ENCODE measurements around the gene NXPH1. TPM values are rescaled to one million over a fixed set of nuclear protein-coding genes. Genes with fewer than 3 reads are reported as not detected.

Gene NXPH1
- total RNA-seq, 1 experiment from 2014 or later = not detected

DNA sequence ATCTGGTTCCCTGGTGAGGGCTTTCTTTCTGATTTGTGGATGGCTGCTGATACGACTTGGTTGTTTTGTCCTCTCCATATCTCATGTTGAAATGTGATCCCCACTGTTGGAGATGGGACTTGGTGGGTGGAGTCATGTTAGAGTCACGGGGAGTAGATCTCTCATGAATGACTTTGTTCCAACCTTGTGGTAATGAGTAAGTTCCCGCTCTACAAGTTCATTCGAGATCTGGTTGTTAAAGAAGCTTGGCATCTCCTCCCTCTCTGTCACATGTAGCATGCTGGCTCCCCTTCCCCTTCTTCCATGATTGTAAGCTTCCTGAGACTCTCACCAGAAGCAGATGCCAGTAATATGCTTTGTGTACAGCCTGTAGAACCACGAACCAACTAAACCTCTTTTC, 37.1 kb upstream of the NXPH1 start:
- no peak overlapping the region for H3K27ac Mint-ChIP-seq (ENCODE audit: unreplicated experiment)
- peaks cover 8% of the 10 kb centered on the region for H3K27me3 Mint-ChIP-seq (ENCODE audit: unreplicated experiment)
- intact Hi-C loops (cut with micrococcal nuclease; ENCODE audit: unreplicated experiment) = no loop called here
- H3K4me1 Mint-ChIP-seq (ENCODE audit: low read depth, unreplicated experiment) = no peaks in the 10 kb centered on the region
- H3K9me3 Mint-ChIP-seq (ENCODE audit: low read depth, unreplicated experiment) = peaks cover 3% of the 10 kb centered on the region
- TF ChIP-seq, protein P1, sequence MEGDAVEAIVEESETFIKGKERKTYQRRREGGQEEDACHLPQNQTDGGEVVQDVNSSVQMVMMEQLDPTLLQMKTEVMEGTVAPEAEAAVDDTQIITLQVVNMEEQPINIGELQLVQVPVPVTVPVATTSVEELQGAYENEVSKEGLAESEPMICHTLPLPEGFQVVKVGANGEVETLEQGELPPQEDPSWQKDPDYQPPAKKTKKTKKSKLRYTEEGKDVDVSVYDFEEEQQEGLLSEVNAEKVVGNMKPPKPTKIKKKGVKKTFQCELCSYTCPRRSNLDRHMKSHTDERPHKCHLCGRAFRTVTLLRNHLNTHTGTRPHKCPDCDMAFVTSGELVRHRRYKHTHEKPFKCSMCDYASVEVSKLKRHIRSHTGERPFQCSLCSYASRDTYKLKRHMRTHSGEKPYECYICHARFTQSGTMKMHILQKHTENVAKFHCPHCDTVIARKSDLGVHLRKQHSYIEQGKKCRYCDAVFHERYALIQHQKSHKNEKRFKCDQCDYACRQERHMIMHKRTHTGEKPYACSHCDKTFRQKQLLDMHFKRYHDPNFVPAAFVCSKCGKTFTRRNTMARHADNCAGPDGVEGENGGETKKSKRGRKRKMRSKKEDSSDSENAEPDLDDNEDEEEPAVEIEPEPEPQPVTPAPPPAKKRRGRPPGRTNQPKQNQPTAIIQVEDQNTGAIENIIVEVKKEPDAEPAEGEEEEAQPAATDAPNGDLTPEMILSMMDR (IDR thresholded peaks at IDR 0.05; ENCODE audit: unreplicated experiment) = no peak
- no TSS peak for BruUV-seq (replicated peaks)
- CTCF ChIA-PET = no interaction called here
- H3K36me3 Mint-ChIP-seq (ENCODE audit: insufficient read depth, unreplicated experiment) = no peaks in the 10 kb centered on the region
- no peak overlapping the region for H3K4me3 Mint-ChIP-seq (ENCODE audit: low read depth, unreplicated experiment)
- no peak for DNase-seq

DNA sequence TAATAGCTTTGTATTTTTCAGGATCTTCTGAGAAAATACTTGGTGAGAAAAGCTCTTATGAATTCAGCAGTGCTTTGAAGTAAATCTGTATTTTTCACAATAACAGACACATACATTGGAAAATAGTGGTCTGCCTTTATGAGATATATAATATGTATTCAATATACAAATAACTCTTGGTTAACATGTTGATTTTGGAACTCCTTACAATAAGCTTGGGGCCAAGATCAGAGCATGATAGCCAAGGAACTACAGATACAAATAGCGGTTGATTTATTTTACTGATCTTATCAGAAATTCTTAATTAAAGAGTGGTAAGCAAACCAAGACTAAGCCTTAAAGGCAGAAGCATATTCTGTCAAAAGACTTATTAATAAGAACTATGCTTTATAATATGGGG, 24.5 kb upstream of the NXPH1 start:
- Mint-ChIP-seq H3K36me3 (ENCODE audit: insufficient read depth, unreplicated experiment) (no peaks in the 10 kb centered on the region), H3K27me3 (ENCODE audit: unreplicated experiment) (peaks cover 18% of the 10 kb centered on the region), H3K4me3 (ENCODE audit: low read depth, unreplicated experiment) (no peak overlapping the region), H3K9me3 (ENCODE audit: low read depth, unreplicated experiment) (peaks cover 4% of the 10 kb centered on the region), H3K4me1 (ENCODE audit: low read depth, unreplicated experiment) (no peaks in the 10 kb centered on the region), H3K27ac (ENCODE audit: unreplicated experiment) (no peak overlapping the region)
- DNase-seq = no peak
- TF ChIP-seq, protein P1 (IDR thresholded peaks at IDR 0.05; ENCODE audit: unreplicated experiment) = no peak
- CTCF ChIA-PET = no interaction called here
- no TSS peak for BruUV-seq (replicated peaks)
- intact Hi-C loops (cut with micrococcal nuclease; ENCODE audit: unreplicated experiment) = no loop called here

DNA sequence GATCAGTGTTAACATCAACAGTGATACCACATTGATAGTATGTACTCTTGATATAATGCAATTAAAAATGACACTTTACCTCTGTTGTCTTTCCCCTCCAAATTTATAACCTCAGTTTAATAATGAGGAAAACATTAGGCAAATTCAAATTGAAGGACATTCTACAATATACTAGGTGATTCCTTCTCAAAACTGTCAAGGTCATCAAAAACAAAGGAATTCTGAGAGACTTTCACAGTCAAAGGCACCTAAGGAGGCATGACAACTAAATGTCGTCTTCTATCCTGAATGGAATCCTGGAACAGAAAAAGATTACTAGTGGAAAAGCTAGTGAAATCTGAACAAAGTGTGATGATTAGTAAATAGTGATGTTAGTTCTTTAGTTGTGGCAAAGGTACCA, 22.3 kb upstream of the NXPH1 start:
- Mint-ChIP-seq H3K27ac (ENCODE audit: unreplicated experiment) (no peak overlapping the region), H3K9me3 (ENCODE audit: low read depth, unreplicated experiment) (peaks cover 4% of the 10 kb centered on the region), H3K4me3 (ENCODE audit: low read depth, unreplicated experiment) (no peak overlapping the region), H3K27me3 (ENCODE audit: unreplicated experiment) (peaks cover 15% of the 10 kb centered on the region), H3K4me1 (ENCODE audit: low read depth, unreplicated experiment) (no peaks in the 10 kb centered on the region), H3K36me3 (ENCODE audit: insufficient read depth, unreplicated experiment) (no peaks in the 10 kb centered on the region)
- TF ChIP-seq, protein P1 (IDR thresholded peaks at IDR 0.05; ENCODE audit: unreplicated experiment) = no peak
- no TSS peak for BruUV-seq (replicated peaks)
- DNase-seq = no peak
- CTCF ChIA-PET = no interaction called here
- intact Hi-C loops (cut with micrococcal nuclease; ENCODE audit: unreplicated experiment) = loop anchor here (10.0 kb wide), 1 partner anchor 1614 kb away; no protein-coding TSS in a partner anchor

DNA sequence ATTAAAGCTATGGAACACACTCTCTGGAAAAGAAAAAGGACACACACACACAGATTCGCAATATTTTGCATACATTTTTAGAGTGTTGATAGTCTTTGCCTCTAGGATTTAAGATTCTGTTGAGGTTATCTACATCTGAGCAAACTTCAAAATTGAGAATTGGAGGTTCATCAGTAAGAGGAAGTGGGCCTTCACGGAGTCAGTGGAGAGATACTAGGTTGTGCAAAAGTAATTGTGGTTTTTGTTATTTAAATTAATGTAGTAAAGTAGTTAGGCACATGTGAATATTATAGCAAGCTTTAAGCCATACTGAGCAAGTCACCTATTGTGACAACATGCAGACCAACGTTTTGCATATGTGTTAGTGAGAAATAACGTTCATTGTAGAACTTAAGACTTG, 19.8 kb upstream of the NXPH1 start:
- CTCF ChIA-PET = no interaction called here
- TF ChIP-seq, protein P1 (IDR thresholded peaks at IDR 0.05; ENCODE audit: unreplicated experiment) = no peak
- H3K4me1 Mint-ChIP-seq (ENCODE audit: low read depth, unreplicated experiment) = no peaks in the 10 kb centered on the region
- intact Hi-C loops (cut with micrococcal nuclease; ENCODE audit: unreplicated experiment) = loop anchor here (10.0 kb wide), 1 partner anchor 1611 kb away; no protein-coding TSS in a partner anchor
- H3K27ac Mint-ChIP-seq (ENCODE audit: unreplicated experiment) = no peak overlapping the region
- peaks cover 15% of the 10 kb centered on the region for H3K27me3 Mint-ChIP-seq (ENCODE audit: unreplicated experiment)
- peaks cover 4% of the 10 kb centered on the region for H3K9me3 Mint-ChIP-seq (ENCODE audit: low read depth, unreplicated experiment)
- DNase-seq = no peak
- H3K4me3 Mint-ChIP-seq (ENCODE audit: low read depth, unreplicated experiment) = no peak overlapping the region
- BruUV-seq (replicated peaks) = no TSS peak
- H3K36me3 Mint-ChIP-seq (ENCODE audit: insufficient read depth, unreplicated experiment) = no peaks in the 10 kb centered on the region
